GM18868 (cell line): ENCODE results near the gene DEPP1.

Experiments
- ATAC-seq: cut with Tn5 transposase; IDR thresholded peaks from one replicate; pipeline ENCODE4 v1.9.1; 2021; ENCODE audit warnings: mild to moderate bottlenecking, moderate library complexity; ENCODE audit not compliant: unreplicated experiment

Gene DEPP1

DNA sequence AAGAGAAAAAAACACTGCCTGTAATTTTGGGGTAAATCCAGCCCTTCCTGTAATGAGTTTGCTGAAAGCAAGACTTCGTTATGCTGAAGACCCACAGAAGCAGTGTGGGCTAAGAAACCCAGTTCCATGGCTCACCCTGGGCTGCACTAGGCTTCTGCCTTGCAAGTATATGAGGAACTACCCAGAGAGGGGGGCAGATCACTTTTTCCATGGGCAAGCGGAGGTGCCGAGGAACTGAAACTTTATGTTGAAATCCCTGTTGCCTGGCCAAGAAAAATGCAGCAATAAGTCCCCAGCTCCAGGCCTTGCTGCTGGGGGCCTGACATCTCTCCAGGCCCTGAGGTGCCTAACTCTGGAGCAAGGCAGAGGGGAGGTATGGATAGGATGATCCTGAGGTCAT is 10.5 kb downstream of the DEPP1 start:
- no peak for ATAC-seq

DNA sequence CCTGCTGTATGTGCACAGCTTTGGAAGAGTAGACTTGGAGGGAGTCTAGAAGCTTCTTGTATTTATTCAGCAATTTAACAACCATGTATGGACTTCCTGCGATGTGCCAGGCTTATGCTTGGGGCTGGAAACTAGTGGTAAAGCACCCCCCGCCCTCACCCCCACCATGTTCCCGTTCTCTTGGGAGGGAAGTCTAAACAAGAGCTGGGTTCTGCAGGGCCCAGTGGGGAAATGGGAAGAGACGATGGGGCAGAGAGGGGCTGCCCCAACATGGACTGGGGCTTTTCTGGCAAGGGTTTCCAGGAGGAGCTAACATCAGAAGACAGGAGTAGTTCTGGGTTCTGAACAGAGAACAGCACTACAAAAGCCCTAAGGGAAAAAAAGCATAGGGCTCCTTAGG is 11.0 kb downstream of the DEPP1 start:
- no peak for ATAC-seq

DNA sequence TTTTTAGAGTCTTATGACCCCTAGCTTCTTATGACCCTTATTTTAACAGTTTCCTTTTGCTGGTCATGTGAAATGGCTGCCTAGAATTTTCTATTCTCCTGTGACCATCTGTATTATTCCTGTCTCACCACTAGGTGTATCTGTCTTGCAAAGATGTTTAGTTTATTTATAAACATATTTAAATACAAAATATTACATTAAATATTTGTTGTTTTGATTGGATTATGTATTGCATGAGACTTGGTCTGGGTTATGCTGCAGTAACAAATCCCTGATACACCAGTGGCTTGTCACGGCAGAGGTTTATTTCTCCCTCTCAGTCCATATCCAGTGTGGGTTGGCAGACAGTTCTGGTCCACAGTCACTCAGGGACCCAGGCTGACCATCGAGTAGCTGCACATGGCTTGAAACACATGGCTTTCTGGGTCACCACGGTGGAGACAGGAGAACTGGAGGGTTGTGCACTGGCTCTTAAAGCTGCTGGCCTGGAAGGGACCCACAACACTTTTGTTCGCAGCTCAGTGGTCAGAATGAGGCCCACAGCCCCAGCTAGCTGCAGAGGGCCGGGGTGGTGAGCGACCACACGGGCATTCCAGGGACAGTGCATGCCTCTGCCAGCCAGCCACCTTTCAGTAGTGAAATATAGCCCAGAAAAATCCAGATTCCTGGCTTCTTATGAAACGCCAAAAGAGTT is 11.6 kb downstream of the DEPP1 start:
- no peak for ATAC-seq

DNA sequence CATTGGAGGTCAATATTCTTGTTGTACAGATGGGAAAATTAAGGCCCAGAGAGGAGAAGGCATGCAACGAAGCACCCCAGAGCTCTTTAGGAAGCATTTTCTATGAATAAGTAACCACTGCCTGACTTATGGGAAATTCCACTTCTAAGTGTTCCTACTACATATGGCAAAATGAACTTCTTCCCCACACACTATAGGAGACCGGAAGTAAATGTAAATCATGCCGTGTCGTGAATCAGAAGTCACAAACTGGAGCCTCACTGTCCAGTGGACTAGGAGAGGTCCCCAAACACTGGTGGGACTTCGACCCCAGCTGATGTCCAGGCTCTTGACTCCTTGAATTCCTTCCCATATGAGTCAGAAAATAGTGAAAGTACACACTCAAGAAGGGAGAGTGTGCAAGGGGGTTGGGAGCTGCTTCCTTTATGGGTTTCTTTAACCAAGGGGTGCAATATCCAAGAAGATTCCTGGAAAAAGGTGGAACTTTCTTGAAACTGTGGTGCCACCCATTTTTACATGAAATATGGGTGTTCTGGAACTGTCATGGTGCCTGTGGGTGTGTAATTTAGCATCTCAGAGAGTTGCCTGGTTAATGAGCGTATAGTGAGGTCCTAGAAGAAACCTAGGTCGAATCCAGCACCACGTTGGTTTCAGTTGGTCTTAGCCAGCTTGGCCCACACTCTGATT is 12.3 kb downstream of the DEPP1 start:
- ATAC-seq, result peak; percentile 24

DNA sequence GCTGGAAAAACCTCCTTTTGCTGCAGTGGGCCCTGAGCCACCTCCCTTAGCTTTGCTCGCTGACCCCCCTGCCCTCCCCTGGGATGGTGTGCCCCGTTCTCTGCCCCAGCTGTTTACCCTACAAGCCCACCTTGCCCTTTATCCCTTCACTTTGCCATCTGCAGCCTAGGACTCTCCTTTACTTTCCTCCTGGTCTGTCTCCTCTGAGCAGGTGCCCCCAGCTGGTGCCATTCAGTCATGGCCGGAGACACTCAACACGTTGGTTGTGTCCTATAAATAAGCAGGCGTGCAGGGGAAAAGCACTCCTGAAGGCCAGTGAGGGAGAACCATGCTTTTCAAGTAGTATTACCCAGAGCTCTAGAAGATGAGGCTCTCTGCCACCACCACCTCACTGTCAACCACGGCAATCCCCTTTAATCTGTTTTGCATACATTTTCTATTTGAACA is 12.9 kb downstream of the DEPP1 start:
- ATAC-seq, result peak; percentile 50

DNA sequence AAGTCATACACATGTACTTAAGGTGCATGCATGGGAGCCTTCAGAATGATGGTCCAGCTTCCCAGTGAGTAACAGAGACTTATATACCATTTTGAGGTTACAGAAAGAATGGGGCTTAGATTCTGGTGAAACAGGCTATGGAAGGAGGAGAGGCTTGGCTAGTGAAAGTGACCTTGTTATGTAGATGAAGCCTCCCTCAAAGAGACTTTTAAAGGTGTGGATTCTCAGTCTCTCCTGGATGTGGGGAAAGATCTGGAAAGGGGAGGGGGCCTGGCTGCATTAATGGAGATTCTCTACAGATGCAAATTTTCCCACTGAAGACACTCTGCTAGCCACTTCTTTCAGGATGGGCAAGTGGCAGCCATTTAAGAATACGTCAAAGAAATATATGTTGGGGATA is 13.5 kb downstream of the DEPP1 start:
- no peak for ATAC-seq

DNA sequence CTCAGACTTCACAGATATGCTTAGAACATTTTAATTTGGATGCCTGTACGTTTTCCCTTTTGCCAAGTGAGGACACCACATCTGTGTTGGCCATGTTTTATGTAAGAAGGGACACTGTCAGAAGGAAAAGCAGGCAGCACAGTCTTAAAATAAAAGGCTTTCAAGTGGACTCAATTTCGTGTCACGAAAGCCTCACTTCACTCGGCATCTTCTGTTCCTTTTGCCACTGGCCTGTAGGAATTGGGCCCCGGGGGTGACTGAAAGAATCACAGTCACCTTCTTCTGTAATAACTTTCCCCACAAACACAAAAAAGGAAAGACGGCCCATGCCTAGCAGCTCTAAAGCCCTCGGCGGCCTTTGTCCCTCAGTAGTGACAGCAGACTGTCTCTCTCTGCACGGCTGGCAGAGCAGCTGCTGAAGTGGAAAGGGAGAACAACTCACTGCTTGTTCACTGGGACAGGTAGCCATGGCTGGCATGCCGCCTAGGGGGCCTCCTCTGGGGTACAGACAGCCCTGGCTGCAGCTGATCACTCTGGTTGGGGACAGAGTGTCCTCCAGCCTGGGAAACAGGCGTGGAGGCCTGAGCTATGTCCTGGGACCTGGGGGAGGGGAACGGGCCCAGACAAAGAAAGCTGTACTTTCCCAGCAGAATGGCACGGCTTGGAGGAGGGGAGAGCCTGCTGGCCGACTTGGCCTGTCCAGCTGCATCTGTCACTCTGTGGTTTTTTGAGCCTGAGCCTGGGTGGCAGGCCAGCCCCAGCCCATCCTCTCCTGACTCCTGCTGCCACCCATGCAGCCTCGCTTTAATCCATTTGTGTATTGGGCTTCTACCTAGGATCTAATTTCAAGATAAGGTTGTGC is 14.6 kb downstream of the DEPP1 start:
- ATAC-seq, result peak; percentile 21

DNA sequence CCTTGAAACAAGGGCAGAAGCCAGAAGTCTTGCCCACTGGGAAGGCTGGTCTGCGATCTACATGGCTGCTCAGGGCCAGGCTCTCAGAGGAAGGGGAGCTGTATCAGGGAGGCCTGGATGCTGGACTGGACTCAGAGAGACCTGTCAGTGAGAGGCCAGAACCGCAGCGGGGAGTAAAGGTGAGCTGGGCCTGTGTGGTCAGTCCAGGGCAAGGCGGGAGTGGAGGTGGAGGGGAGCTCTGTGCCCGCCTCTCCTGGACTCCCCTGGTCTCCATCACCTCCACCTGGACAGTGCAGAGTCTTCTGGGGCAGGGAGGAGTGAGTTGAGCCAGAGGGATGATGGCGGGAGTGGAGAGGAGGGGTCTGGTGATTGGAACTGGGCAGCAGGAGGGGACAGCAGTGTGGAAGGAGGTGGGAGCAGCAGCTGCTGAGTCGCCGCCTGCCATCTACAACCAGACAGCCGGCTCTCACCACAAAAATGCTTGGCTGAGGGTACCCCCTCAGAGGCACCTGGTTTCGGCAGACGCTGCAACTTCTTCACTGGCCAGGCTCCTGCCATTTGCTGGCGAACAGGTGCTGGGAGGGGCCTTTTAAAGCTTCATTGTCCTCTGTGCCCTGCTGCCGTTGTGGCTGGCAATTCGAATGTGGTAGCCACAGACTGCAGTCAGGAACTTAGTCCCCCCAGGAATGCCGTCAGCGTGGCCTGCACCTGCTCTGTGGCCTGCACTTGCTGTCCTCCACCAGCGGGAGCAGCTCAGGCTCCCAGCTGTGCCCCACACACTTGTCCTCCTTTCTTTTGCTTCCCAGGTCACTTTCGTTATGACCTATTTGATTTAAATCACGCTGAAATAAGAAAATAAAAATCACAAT is 15.5 kb downstream of the DEPP1 start:
- no peak for ATAC-seq

DNA sequence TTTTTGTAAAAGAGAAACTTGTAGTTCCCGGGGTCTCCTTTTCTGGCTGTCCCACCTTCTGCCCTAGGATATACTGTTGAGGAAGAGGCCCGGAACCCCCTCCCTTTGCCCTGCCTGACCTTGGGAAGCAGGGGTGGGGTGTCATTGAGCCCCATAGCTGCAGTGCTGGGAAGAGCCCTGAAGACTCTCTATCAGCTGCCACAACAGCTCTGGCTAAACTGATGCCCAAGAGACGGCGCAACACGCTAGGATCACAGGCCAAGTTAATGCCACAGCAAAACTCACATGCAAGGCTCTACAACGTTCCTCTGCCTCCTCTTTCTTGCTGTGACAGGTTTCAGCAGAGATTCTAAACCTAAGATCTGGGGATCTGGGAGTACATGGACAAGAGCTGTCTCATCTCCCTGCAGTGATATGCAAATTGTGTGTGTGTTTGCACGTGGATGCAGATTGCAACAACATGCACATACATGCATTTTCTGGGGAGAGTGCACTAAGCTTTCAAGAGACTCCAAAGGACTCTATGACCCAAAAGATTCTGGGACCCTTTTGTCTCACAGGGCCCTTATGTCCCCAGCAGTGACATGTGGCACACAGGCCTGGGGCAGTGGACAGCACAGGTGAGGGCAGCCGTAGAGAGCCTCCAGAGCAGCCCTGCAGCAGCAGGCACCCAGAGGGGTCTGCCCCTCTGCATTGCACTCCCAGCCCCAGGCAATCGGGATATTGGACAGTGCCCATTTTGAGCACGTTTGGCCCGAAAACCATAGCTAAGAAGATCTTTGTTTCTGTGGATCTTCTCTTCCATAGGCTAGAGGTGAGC is 16.5 kb downstream of the DEPP1 start:
- no peak for ATAC-seq

DNA sequence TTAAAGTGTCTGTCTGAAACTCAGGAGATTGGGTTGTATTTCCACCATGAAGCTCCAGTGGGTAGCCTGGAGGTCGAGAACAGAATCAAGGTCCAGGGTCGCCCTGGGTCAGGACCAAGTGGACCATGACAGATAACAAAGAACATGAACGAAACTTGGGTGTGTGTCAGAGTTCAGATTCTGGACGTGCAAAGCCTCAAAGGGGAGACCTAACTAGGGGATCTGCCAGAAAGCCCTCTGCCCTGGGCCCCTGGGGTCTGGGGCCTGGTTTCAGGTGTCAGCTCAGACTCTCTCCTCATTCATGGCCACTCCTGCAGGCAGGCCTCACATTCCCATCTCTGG is 17.4 kb downstream of the DEPP1 start:
- ATAC-seq, result no peak

DNA sequence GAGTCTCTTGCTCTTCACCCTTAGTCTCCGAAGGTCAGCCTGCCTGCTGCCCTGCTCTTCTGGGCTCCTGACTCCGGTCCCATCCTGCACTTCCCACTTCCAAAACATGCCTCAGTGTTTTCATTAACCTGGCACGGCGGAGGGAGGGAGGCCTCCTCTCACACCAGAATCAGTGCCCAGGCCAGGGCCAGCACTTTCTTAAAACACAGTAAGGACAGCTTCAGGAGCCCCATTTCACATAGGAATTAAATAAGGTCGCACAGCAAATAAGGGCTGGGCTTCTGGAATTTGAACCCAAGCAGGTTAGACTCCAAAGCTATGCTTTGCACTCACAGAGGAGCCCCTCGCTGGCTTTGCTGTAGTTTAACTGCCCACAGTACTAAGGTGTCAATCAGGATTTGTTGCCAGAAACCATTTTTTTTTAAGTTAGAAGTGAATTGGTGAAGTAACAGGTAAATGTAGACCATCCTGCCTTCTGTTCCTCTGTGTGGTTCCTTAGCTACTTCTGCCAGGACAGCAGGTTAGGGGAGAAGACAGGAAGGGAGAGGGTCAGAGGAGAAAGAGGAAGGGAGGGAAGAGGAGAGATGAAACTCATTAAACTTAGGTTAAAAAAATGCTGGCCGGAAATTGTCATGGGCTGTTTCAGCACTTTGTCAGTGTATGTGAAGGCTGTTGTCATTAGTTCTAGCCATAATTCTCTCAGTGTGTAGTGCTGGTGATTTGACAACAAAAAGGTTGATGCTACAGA is 18.0 kb downstream of the DEPP1 start:
- ATAC-seq, result no peak

DNA sequence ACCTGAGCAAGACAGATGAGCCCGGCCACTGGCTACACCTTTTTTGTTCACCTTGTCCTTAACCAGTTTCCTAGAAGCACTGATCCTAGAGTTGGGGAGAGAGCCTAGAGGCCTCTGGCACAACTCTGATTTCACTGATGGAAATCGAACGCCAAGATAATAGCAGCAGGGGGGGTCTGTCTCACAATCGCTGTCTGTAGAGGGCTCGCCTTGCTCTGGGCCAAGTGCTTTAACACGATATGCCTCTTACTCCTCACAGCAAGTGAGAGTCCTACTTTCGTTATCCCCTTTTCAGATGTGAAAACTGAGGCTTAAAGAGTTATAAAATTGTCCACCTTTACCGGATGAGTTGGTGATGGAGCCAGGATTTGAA is 18.5 kb downstream of the DEPP1 start:
- ATAC-seq, result no peak

DNA sequence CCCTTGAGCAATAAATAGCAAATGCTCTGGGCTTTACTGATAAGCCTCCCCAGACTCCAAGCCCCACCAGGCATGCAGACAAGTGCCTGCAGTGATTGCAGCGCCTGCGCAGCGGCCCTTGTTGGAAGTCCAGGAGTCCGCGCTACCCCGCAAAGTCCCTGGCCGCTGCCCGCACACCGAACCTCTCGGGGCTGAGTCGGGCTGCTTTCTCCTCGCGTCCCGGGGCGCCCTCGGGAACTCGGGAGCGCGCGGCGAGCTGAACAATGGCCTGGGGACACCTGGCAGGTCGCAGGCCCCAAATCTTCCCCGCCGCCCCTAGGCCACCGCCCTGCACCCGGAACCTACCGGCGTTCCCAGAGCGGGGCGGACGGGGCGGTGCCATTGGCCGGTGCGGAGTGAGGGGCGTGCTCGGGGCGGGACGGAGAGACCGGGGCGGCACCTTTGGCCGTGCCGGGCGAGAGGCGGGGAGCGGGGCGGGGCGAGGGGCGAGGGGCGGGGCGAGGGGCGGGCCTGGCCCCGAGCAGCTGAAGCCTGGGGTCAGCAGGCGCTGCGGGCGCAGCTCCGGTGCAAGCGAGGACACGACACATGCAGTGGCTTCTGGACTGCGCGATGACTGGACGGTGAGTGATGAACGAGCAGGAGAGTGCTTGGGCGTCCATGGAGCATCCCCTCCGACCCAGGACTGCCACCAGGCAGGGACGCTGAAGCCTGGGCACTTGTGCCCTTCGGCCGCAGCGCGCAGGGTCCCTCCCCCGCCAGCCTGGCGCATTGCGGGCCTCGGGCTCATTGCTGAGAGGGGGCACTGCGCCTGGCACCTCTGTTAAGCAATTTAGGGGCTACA is 19.1 kb downstream of the DEPP1 start, which contains the start of gene RASSF4:
Gene RASSF4, plus strand, starts transcription at position 556 of the 841 bp plus-strand sequence. CDS start 10,401 bp downstream, outside the sequence.
- ATAC-seq, result peak; percentile 91

DNA sequence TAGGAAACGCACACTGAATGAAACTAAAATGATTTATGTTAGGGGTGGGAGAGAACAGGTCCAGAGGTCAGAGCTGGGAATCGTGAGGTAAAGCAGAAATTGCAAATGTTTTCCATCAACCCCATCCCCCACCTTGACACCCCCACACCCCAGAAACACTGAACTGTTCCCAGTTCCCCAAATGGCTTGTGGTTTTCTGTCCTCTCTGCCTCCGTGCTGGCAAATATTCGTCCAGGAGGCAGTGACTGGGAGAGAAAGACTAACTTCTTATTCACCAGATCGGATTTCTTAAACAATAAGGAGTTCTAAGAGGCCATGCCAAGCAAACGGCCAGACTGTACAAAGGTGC is 19.7 kb downstream of the DEPP1 start:
- no peak for ATAC-seq

DNA sequence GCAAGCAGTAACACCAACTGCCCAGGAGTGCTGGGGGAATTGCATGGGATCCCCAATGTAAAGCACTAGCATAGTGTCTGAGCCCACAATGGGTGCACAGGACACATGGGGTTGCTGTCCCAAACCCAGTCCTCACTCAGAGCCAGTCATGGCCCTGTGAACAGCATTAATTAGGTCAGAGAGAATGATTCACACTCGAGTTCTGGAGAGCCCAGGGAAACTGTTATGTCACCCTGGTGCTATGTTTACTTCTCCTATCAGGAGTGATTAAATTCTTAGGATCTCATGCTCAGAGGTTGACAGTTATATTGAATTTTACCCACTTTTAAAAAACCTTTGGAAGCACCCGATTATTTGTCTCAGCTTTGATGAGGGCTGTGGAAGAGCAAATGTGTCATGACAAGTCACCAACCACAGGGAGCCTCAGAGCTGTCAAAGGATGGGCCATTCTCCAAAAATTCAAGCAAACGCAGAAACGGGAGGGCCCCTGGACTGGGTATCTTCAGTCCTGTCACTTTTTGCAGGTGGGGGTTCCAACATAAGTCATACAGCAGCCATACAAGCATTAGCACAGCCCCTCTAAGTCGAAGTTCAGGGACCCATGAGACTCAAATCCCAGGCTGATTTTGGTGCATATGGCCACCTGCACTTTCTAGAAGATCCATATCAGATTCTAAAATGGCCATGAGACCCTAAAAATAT is 20.3 kb downstream of the DEPP1 start:
- ATAC-seq, result no peak

DNA sequence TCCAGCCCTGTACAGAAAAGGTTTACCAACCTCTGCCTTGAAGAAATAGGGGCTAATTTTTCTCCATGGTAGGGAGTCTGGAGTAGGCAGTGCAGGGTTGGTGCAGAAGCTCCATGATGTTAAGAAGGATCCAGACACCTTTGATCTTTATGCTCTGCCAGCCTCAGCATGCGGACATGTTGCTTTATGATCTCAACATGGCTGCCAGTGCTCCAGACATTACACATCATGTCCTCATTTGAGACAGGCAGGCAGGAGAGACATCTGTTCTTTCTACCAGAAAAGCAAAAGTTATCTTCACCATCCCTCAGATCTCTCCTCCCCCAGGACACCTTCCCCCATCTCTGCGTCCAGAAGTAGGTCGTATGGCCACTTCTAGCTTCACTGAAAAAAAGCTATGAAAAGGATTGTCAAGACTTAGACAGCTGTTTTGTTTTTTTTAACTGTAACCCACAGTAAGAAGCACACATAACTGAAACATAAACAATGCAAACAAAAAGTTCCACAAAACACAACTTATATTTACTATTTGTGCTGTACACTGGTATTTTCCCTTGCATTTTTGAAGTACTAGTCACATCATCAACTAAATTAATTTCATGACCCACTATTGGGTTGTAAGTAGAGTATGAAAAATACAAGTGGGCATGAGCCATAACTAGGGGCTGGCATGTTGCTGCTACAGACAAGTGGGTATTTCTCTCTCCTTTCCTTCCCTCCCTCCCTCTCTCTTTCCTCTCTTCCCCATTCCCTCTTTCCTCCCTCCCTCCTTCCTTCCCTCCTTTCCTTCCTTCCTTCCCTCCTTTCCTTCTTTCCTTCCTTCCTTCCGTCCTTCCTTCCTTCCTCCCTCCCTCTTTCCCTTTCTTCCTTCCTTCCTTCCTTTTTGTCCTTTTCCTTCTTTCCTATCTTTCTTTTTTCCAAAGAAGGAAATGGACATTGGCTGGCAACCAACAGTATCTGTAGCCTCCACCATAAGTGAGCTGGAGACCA is 21.6 kb downstream of the DEPP1 start:
- ATAC-seq, result no peak

DNA sequence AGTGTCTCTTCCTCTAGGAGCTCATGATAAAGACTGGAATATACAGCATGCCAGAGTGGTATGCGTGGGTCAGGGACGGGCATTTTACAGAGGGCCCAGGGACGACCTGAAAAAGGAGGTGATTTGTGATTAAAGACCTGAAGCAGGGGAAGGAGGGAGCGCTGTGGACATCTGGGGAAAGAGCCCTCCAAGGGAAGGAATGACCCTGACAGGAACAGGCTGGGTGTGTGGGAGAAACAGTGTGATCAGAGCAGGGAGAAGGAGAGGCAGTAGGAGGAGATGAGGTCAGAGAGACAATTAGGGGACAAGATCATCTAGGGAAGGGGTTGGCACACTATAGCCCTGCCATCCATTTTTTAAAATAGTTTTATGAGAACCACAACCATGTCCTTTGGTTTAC is 22.4 kb downstream of the DEPP1 start:
- no peak for ATAC-seq
